Glutamatergic neuron (in vitro differentiated cells): Measurements from ENCODE around the gene SDC4. TPM values are rescaled to one million over a fixed set of nuclear protein-coding genes. Genes with fewer than 3 reads are reported as not detected.

Experiments used
- DNase-seq: peaks from one replicate; pipeline ENCODE4 v3.0.0; 2022
- H3K27ac Mint-ChIP-seq: one replicate; pipeline ENCODE4 v1.8.0; 2020; ENCODE audit warnings: mild to moderate bottlenecking, mixed read lengths, inconsistent platforms; ENCODE audit not compliant: unreplicated experiment
- H3K27me3 Mint-ChIP-seq: one replicate; pipeline ENCODE4 v1.8.0; 2020; ENCODE audit warnings: mild to moderate bottlenecking, moderate library complexity, mixed read lengths, inconsistent platforms; ENCODE audit not compliant: unreplicated experiment
- H3K36me3 Mint-ChIP-seq: one replicate; pipeline ENCODE4 v1.8.0; 2020; ENCODE audit warnings: mild to moderate bottlenecking, mixed read lengths, inconsistent platforms; ENCODE audit not compliant: unreplicated experiment
- H3K4me1 Mint-ChIP-seq: one replicate; pipeline ENCODE4 v1.8.0; 2020; ENCODE audit warnings: mild to moderate bottlenecking, low read depth, mixed read lengths, inconsistent platforms; ENCODE audit not compliant: unreplicated experiment
- H3K4me3 Mint-ChIP-seq: one replicate; pipeline ENCODE4 v1.8.0; 2020; ENCODE audit warnings: mild to moderate bottlenecking, mixed read lengths, inconsistent platforms; ENCODE audit not compliant: unreplicated experiment
- H3K9me3 Mint-ChIP-seq: one replicate; pipeline ENCODE4 v1.8.0; 2020; ENCODE audit warnings: mild to moderate bottlenecking, moderate library complexity, mixed read lengths, inconsistent platforms; ENCODE audit not compliant: unreplicated experiment
- CTCF ChIP-seq: fragments of 200-600 bp; sonication (generic); IDR thresholded peaks from one replicate; pipeline ENCODE4 v1.5.0; 2021; ENCODE audit not compliant: partially characterized antibody, unreplicated experiment
- total RNA-seq: library from RNA; stranded (reverse); fragmentation: NEBNext Ultra II Directional; extraction: Animal tissue kit (Norgen Biotek cat#: 25700); gene quantifications from one replicate; pipeline ENCODE4 v1.2.1, GENCODE V29; 2021; ENCODE audit not compliant: unreplicated experiment

Gene SDC4
- total RNA-seq, 1 donor from 2014 or later, result 0.61 TPM

DNA sequence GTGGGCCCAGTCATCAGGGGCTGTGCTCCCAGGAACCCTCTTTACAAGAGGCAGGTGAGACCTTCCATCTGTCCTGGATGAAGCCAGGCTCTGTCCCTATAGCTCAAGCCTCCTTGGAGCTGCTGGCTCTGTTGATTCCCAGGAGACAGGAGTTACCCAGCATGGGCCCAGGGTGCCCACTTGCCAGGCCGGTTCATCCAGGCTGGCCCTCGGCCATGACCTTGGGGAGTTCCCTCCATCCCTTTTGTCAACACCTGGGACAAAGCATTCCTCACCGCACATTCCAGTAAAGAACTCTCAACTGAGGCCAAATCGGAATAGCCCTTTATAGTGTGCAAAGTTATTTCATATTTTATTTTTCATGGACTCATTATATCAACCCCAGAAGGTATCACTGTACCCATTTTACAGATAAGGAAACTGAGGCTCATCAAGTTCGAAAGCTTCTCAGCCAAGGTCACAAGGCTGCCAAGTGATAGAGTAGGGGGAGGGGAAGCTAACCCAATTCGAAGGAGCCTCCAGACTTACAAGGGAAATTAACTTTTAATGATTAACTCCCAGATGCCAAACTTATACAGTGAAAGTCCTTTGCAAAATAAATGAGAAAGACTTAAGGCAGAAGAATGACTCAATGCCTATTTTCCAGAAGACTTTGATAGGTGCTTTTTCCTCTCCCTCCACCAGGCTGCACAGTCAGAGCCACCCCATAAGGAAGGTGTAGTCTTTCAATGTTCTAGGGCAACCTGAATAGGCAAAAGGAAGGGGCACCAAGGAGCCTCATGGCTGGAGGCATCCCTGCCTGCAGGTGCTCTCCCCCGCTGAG lies 18.5 kb downstream of the SDC4 start:
- Mint-ChIP-seq H3K4me3 (no peak overlapping the region), H3K27me3 (no peaks in the 10 kb centered on the region), H3K27ac (no peak overlapping the region), H3K36me3 (no peaks in the 10 kb centered on the region), H3K4me1 (peaks cover 12% of the 10 kb centered on the region), H3K9me3 (peaks cover 1% of the 10 kb centered on the region)
- no peak for DNase-seq
- no peak for TF ChIP-seq CTCF

GRCh38 chr20:45328451-45328850 lies 19.8 kb downstream of the SDC4 start:
- H3K27ac Mint-ChIP-seq, result no peak overlapping the region
- no peaks in the 10 kb centered on the region for H3K36me3 Mint-ChIP-seq
- TF ChIP-seq CTCF, result no peak
- no peak overlapping the region for H3K4me3 Mint-ChIP-seq
- peaks cover 1% of the 10 kb centered on the region for H3K9me3 Mint-ChIP-seq
- DNase-seq, result no peak
- H3K27me3 Mint-ChIP-seq, result no peaks in the 10 kb centered on the region
- H3K4me1 Mint-ChIP-seq, result peaks cover 12% of the 10 kb centered on the region

DNA sequence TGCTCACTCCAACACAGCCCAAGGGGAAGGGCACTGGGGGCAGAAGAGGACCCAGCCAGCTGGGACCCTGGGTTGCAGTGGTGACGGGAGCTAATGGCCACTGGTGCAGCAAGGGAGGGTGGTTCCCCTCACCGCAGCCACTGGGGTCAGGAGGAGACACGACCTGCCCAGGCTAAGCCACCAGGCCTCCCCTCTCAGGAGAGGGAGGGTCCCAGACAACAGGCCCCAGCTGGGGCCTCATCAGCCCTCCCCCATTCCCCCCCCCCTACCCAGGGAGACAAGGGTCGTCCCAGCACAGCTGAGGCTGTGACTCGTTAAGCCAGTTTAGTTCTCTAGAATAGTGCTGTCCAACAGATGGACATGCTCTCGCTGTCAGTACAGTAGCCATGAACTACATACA lies 22.9 kb downstream of the SDC4 start:
- Mint-ChIP-seq H3K9me3 (peaks cover 1% of the 10 kb centered on the region), H3K27me3 (no peaks in the 10 kb centered on the region), H3K4me1 (peaks cover 12% of the 10 kb centered on the region), H3K4me3 (peak overlapping the region; percentile 11), H3K36me3 (no peaks in the 10 kb centered on the region), H3K27ac (peak overlapping the region; percentile 55)
- TF ChIP-seq CTCF, result no peak
- peak; percentile 56 for DNase-seq

- no peak for TF ChIP-seq CTCF
- no peak overlapping the region for H3K27ac Mint-ChIP-seq
- no peak for DNase-seq
- no peak overlapping the region for H3K4me3 Mint-ChIP-seq
- no peaks in the 10 kb centered on the region for H3K27me3 Mint-ChIP-seq
- H3K36me3 Mint-ChIP-seq, result no peaks in the 10 kb centered on the region
- peaks cover 12% of the 10 kb centered on the region for H3K4me1 Mint-ChIP-seq
- H3K9me3 Mint-ChIP-seq, result peaks cover 1% of the 10 kb centered on the region
Observed at GRCh38 chr20:45323731-45324130, 24.5 kb downstream of the SDC4 start.

DNA sequence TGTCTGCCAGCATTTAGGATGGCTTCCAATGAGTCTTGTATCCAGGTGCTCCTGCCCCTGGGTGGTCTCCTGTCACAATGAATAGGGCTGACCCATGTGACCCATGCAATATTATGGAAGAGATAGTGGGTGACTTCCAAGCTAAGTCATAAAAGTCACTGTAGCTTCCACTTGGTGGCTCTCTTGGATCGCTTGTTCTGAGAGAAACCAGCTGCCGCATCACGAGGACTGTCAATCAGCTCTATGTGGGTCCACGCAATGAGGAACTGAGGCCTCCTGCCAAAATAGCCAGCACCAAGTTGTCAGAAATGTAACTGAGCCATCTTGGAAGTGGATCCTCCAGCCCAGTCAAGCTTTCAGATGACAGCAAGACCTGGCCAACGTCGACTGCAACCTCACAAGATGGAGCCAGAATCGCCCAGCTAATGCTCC lies 25.3 kb downstream of the SDC4 start:
- H3K27me3 Mint-ChIP-seq, result no peaks in the 10 kb centered on the region
- H3K36me3 Mint-ChIP-seq, result no peaks in the 10 kb centered on the region
- TF ChIP-seq CTCF, result no peak
- peaks cover 12% of the 10 kb centered on the region for H3K4me1 Mint-ChIP-seq
- DNase-seq, result no peak
- no peak overlapping the region for H3K4me3 Mint-ChIP-seq
- H3K27ac Mint-ChIP-seq, result no peak overlapping the region
- peaks cover 1% of the 10 kb centered on the region for H3K9me3 Mint-ChIP-seq
